HCT116 (cell line): ENCODE results near the gene BFSP2. TPM values are rescaled to one million over a fixed set of nuclear protein-coding genes. Genes with fewer than 3 reads are reported as not detected.

ENCODE experiments used
- ATAC-seq: fragments of 200-7000 bp; cut with Tn5 transposase; 2 replicates; pipeline ENCODE4 v1.9.1; 2020; ENCODE audit warnings: mild to moderate bottlenecking, moderate library complexity
- BruUV-seq: library from RNA; stranded (reverse); fragments of 400-500 nt; replicated peaks from 2 replicates; lab custom pipeline; 2021; lab: Mats Ljungman, UMichigan
- CTCF ChIA-PET: fragments of 300-600 bp; sonication (Branson Sonifier 250); formaldehyde crosslinking; loops from one replicate; lab custom pipeline; 2021; ENCODE audit warnings: antibody characterized with exemption; lab: Charles Lee
- POLR2A ChIA-PET: fragments of 300-600, 350-600 bp; sonication (Branson Sonifier 250); formaldehyde crosslinking; loops from one replicate; lab custom pipeline; 2021; ENCODE audit warnings: antibody characterized with exemption; lab: Charles Lee
- RAD21 ChIA-PET, 2 experiments: fragments of 300-600 bp; sonication (Branson Sonifier 250); formaldehyde crosslinking; loops; one replicate each; lab custom pipeline; 2023; ENCODE audit warnings: low total read pairs in 2 of 2; ENCODE audit not compliant: uncharacterized antibody in 2 of 2, unreplicated experiment in 2 of 2, low non-redundant PET in 1 of 2; lab: Charles Lee
- DNase-seq: peaks from one replicate; pipeline ENCODE4 v3.0.0-alpha.2; 2010; ENCODE audit warnings: low read depth, low spot score
- H2AFZ ChIP-seq: fragments of 200-600 bp; shearing (Covaris generic), sonication (generic); 2 replicates; pipeline ENCODE4 v1.6.1; 2017; ENCODE audit warnings: low read depth, mixed run types, mixed read lengths, antibody characterized with exemption, low read length; ENCODE audit not compliant: poor library complexity, severe bottlenecking
- H3K27ac ChIP-seq: 2 replicates; pipeline ENCODE4 v1.5.1; 2012; ENCODE audit warnings: low read depth, low read length
- H3K27me3 ChIP-seq: fragments of 200-600 bp; sonication (generic); 2 replicates; pipeline ENCODE4 v1.6.1; 2016; ENCODE audit warnings: mixed run types, low read length, mixed read lengths; ENCODE audit not compliant: insufficient read depth
- H3K36me3 ChIP-seq, 2 experiments: fragments of 200-500 bp in 1 of 2; fragments of 200-600 bp in 1 of 2; sonication (Bioruptor generic) in 1 of 2; sonication (generic) in 1 of 2; 2 replicates each; pipeline versions ENCODE4 v1.5.1 to v1.6.1; 2014 to 2016; ENCODE audit warnings: low read length in 2 of 2, inconsistent platforms in 1 of 2, mixed read lengths in 1 of 2, mixed run types in 1 of 2; ENCODE audit not compliant: insufficient read depth in 2 of 2, control insufficient read depth in 1 of 2
- H3K4me1 ChIP-seq, 2 experiments: fragments of 200-600 bp in 1 of 2; sonication (generic) in 1 of 2; 2 replicates each; pipeline versions ENCODE4 v1.5.1 to v1.6.1; 2012 to 2017; ENCODE audit warnings: low read length in 2 of 2, inconsistent platforms in 1 of 2, mild to moderate bottlenecking in 1 of 2, mixed read lengths in 1 of 2, mixed run types in 1 of 2, moderate library complexity in 1 of 2; ENCODE audit not compliant: insufficient read depth in 2 of 2, control insufficient read depth in 1 of 2
- H3K4me2 ChIP-seq: fragments of 200-600 bp; sonication (generic); 2 replicates; pipeline ENCODE4 v1.6.1; 2017; ENCODE audit warnings: mixed run types, low read length, mixed read lengths
- H3K4me3 ChIP-seq, 2 experiments: fragments of 200-600 bp in 1 of 2; sonication (generic) in 1 of 2; replicated peaks in 1 of 2; 2 replicates each; pipeline ENCODE4 v1.5.1; 2011 to 2016; ENCODE audit warnings: low read length in 2 of 2, control low read depth in 1 of 2, low read depth in 1 of 2, mild to moderate bottlenecking in 1 of 2, mixed read lengths in 1 of 2, mixed run types in 1 of 2
- H3K79me2 ChIP-seq: fragments of 200-600 bp; sonication (generic); 2 replicates; pipeline ENCODE4 v1.6.1; 2017; ENCODE audit warnings: mild to moderate bottlenecking, mixed run types, low read length, moderate library complexity, mixed read lengths; ENCODE audit not compliant: insufficient read depth
- H3K9ac ChIP-seq: fragments of 200-600 bp; sonication (generic); 2 replicates; pipeline ENCODE4 v1.6.1; 2016; ENCODE audit warnings: low read length, mixed read lengths
- H3K9me2 ChIP-seq: fragments of 200-600 bp; sonication (generic), shearing (Covaris generic); 2 replicates; pipeline ENCODE4 v1.6.1; 2017; ENCODE audit warnings: mixed run types, mild to moderate bottlenecking, moderate library complexity; ENCODE audit not compliant: insufficient read depth
- H3K9me3 ChIP-seq, 2 experiments: fragments of 200-500 bp in 1 of 2; fragments of 200-600 bp in 1 of 2; sonication (Bioruptor generic) in 1 of 2; sonication (generic) in 1 of 2; 2 replicates each; pipeline ENCODE4 v1.6.1; 2014 to 2017; ENCODE audit warnings: low read length in 2 of 2, mixed read lengths in 2 of 2, inconsistent platforms in 1 of 2, low read depth in 1 of 2, mild to moderate bottlenecking in 1 of 2, mixed run types in 1 of 2, moderate library complexity in 1 of 2; ENCODE audit not compliant: control insufficient read depth in 1 of 2, insufficient read depth in 1 of 2
- H4K20me1 ChIP-seq: fragments of 200-600 bp; sonication (generic), shearing (Covaris generic); 2 replicates; pipeline ENCODE4 v1.6.1; 2017; ENCODE audit warnings: mixed run types, mild to moderate bottlenecking, moderate library complexity; ENCODE audit not compliant: insufficient read depth
- CBX3 ChIP-seq: IDR thresholded peaks from 2 replicates; pipeline ENCODE4 v1.6.1; 2012; ENCODE audit warnings: low read depth
- CEBPB ChIP-seq: IDR thresholded peaks from 2 replicates; pipeline ENCODE4 v1.6.1; 2012; ENCODE audit warnings: low read depth
- EZH2 ChIP-seq: fragments of 200-600 bp; sonication (generic); IDR thresholded peaks from 2 replicates; pipeline ENCODE4 v1.6.1; 2017; ENCODE audit warnings: antibody characterized with exemption, mixed run types
- FOSL1 ChIP-seq: IDR thresholded peaks from 2 replicates; pipeline ENCODE4 v1.6.1; 2012; ENCODE audit warnings: low read depth
- JUND ChIP-seq: IDR thresholded peaks from 2 replicates; pipeline ENCODE4 v1.6.1; 2012
- POLR2A ChIP-seq: IDR thresholded peaks from 2 replicates; pipeline ENCODE4 v1.7.0; 2011; ENCODE audit warnings: borderline replicate concordance; ENCODE audit not compliant: insufficient read depth, insufficient read length; ENCODE audit errors: extremely low read depth
- RAD21 ChIP-seq: IDR thresholded peaks from 2 replicates; pipeline ENCODE4 v1.6.1; 2012; ENCODE audit warnings: low read depth, mild to moderate bottlenecking
- SIN3A ChIP-seq: IDR thresholded peaks from 2 replicates; pipeline ENCODE4 v1.6.1; 2012; ENCODE audit warnings: low read depth
- SRF ChIP-seq: IDR thresholded peaks from 2 replicates; pipeline ENCODE4 v1.6.1; 2012; ENCODE audit warnings: low read depth
- YY1 ChIP-seq: IDR thresholded peaks from 2 replicates; pipeline ENCODE4 v1.6.1; 2011; ENCODE audit warnings: low read length, low read depth, moderate library complexity, mild to moderate bottlenecking; ENCODE audit not compliant: insufficient replicate concordance; ENCODE audit errors: extremely low read depth
- ZBTB33 ChIP-seq: IDR thresholded peaks from 2 replicates; pipeline ENCODE4 v1.6.1; 2011; ENCODE audit warnings: mild to moderate bottlenecking, low read length, moderate library complexity; ENCODE audit not compliant: insufficient replicate concordance; ENCODE audit errors: extremely low read depth
- ZFX ChIP-seq: fragments of 450-650 bp; IDR thresholded peaks from 2 replicates; pipeline ENCODE4 v1.6.1; 2017
- ZNF274 ChIP-seq: fragments of 200-500 bp; sonication (Bioruptor generic); IDR thresholded peaks from 2 replicates; pipeline ENCODE4 v1.6.1; 2014; ENCODE audit warnings: mild to moderate bottlenecking, low read depth, low read length, inconsistent platforms
- intact Hi-C: fragments of 100-400 bp; cut with micrococcal nuclease; formaldehyde crosslinking; loops from 2 replicates; pipeline ENCODE4 v1.10.0; 2022
- total RNA-seq: library from RNA; stranded (reverse); gene quantifications from one replicate; pipeline ENCODE4 v1.2.1, GENCODE V29; 2021; ENCODE audit not compliant: unreplicated experiment
- TF ChIP-seq, protein P1 (sequence below): IDR thresholded peaks from 2 replicates; pipeline ENCODE4 v1.6.1; 2012; ENCODE audit warnings: low read depth
- TF ChIP-seq, protein P2 (sequence below): IDR thresholded peaks from 2 replicates; pipeline ENCODE4 v1.6.1; 2012
- TF ChIP-seq, protein P3 (sequence below): IDR thresholded peaks from 2 replicates; pipeline ENCODE4 v1.6.1; 2012

BFSP2 gene
- total RNA-seq, 1 experiment from 2014 or later: not detected

DNA sequence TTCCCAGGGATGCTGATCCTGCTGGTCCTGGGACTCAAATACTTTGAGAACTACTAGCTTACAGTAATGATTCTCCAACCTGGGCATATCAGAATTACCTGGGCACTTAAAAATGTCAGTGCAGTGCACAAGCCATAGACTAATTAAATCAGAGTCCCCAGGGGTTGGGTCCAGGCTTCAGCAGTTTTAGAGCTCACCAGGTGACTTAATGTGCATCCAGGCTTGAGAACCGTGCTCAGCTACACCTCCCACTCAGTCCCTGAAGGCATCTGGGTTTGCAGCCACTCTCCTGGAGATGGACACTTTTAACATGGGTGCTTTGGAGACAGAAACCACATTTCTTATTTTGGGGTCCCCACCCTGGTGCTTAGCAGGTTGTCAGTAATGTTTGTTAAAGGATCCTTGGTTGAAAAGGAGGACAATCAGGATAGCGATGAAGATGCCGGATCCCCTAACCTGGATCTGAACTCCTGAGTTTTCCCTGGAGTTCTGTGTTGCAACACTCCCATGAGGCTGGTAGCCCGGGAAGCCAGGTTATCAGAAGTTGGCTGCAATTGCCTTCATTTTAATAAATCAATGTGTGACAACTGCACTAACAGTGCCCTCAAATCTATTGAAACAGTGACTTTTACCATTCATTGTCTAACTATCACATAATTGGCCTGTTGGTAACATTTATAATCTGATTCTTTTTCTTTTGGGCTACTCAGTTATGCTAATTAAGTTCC is 48.1 kb downstream of the BFSP2 start:
- TF ChIP-seq SRF (no peak), ZFX (no peak), SIN3A (no peak), CBX3 (no peak), JUND (no peak), EZH2 (no peak), YY1 (no peak), ZNF274 (no peak), POLR2A (no peak), RAD21 (no peak), ZBTB33 (no peak), CEBPB (no peak), FOSL1 (no peak)
- TF ChIP-seq, protein P1, sequence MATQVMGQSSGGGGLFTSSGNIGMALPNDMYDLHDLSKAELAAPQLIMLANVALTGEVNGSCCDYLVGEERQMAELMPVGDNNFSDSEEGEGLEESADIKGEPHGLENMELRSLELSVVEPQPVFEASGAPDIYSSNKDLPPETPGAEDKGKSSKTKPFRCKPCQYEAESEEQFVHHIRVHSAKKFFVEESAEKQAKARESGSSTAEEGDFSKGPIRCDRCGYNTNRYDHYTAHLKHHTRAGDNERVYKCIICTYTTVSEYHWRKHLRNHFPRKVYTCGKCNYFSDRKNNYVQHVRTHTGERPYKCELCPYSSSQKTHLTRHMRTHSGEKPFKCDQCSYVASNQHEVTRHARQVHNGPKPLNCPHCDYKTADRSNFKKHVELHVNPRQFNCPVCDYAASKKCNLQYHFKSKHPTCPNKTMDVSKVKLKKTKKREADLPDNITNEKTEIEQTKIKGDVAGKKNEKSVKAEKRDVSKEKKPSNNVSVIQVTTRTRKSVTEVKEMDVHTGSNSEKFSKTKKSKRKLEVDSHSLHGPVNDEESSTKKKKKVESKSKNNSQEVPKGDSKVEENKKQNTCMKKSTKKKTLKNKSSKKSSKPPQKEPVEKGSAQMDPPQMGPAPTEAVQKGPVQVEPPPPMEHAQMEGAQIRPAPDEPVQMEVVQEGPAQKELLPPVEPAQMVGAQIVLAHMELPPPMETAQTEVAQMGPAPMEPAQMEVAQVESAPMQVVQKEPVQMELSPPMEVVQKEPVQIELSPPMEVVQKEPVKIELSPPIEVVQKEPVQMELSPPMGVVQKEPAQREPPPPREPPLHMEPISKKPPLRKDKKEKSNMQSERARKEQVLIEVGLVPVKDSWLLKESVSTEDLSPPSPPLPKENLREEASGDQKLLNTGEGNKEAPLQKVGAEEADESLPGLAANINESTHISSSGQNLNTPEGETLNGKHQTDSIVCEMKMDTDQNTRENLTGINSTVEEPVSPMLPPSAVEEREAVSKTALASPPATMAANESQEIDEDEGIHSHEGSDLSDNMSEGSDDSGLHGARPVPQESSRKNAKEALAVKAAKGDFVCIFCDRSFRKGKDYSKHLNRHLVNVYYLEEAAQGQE: no peak
- TF ChIP-seq, protein P2, sequence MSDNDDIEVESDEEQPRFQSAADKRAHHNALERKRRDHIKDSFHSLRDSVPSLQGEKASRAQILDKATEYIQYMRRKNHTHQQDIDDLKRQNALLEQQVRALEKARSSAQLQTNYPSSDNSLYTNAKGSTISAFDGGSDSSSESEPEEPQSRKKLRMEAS: no peak
- TF ChIP-seq, protein P3, sequence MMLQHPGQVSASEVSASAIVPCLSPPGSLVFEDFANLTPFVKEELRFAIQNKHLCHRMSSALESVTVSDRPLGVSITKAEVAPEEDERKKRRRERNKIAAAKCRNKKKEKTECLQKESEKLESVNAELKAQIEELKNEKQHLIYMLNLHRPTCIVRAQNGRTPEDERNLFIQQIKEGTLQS: no peak
- TF ChIP-seq, all 23 proteins: peak for 0
- Histone ChIP-seq H3K27ac (no peak overlapping the region), H3K9ac (no peak overlapping the region), H3K9me3 (no peaks in the 10 kb centered on the region), H3K4me3 (no peak overlapping the region), H3K4me2 (no peak overlapping the region), H3K4me1 (peaks cover 0 to 7% of the 10 kb centered on the region in 2 experiments; a peak in 2 of 4 replicates), H2AFZ (no peak overlapping the region), H3K36me3 (no peaks in the 10 kb centered on the region), H4K20me1 (no peaks in the 10 kb centered on the region), H3K27me3 (no peaks in the 10 kb centered on the region; the same call in 1 of the 2 replicates), H3K79me2 (no peaks in the 10 kb centered on the region), H3K9me2 (no peaks in the 10 kb centered on the region)
- BruUV-seq: no TSS peak
- no peak for ATAC-seq
- RAD21 ChIA-PET: no interaction called here
- CTCF ChIA-PET: no interaction called here
- intact Hi-C loops: loop anchor here (10.0 kb wide), 1 partner anchor 357 kb away; the partner anchor contains the start of gene SRPRB
- POLR2A ChIA-PET: no interaction called here
- no peak for DNase-seq
